Measurements from ENCODE around the gene FAM3A. TPM values are rescaled to one million over a fixed set of nuclear protein-coding genes. Genes with fewer than 3 reads are reported as not detected.

The FAM3A gene
- total and polyA plus RNA-seq, 10 of the 15 experiments (the other 5 are each of a cell fraction or from before 2014, with no cell fraction given): 0.29 to 21.1 (median 11.4) TPM

DNA sequence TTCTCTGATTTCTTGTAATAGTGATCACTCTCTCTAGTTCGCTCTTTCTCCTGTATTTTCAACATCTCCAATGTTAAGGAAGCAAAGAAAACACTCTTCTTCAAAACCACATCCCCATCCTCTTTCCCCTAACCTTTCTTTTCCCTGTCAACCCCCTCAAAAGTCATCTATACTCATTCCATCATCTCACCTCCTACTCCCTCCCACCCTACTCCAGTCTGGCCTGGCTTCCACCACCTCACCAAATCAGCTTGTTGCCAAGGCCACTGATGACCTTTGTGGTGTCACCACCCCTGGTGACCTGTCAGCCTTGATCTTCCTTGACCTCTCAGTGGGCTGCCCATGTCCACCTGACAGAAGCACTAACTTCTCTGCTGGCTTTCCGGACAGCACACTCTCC is 2.3 kb downstream of the FAM3A start (continued):
- no peak for TF ChIP-seq IKZF2 (IDR thresholded peaks at IDR 0.05)

DNA sequence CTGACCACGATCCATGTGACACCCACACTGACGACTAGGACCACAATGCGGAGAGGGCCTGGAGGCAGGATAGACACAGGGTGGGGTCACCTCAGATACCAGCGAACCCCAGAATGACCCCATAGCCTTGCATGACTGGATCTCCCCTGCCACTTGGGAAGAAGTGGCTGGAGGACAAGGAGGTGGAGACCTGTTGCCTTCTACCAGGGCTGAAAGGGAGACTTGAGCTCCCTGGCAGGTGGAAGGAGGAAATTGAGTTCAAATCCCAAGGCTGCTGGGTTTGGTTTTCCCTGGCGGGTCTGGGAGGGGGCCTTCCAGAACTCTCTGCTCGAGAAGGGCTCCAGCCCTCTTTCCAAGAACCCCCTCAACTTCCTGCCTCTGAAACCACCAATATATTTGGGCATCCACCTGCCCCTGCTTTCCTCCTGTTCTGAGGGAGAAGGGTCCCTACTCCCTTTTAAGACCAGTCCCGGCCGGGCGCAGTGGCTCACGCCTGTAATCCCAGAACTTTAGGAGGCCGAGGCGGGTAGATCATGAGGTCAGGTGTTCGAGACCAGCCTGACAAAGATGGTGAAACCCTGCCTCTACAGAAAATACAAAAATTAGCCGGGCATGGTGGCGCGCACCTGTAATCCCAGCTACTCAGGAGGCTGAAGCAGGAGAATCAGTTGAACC is 3.0 kb downstream of the FAM3A start:
- Histone ChIP-seq H3K27me3 (replicated peaks in 1 of 2; ENCODE audit: control insufficient read depth in 2 of 2, insufficient read depth in 2 of 2, low read length in 1 of 2) (no peaks in the 10 kb centered on the region), H3K4me1 (ENCODE audit: control insufficient read depth, insufficient read depth, low read length) (no peaks in the 10 kb centered on the region), H3K4me2 (ENCODE audit: control insufficient read depth, insufficient read depth) (no peak overlapping the region), H3K27ac (ENCODE audit: control insufficient read depth, insufficient read depth) (no peak overlapping the region), H3K9ac (ENCODE audit: control insufficient read depth, insufficient read depth, low read length) (no peak overlapping the region), H2AFZ (ENCODE audit: control insufficient read depth, low read depth, low read length) (no peak overlapping the region), H4K20me1 (ENCODE audit: control insufficient read depth, insufficient read depth) (no peaks in the 10 kb centered on the region), H3K36me3 (ENCODE audit: control insufficient read depth in 2 of 2, insufficient read depth in 2 of 2, low read length in 1 of 2) (no peaks in the 10 kb centered on the region), H3K79me2 (ENCODE audit: control insufficient read depth, insufficient read depth, low read length) (no peaks in the 10 kb centered on the region; the same call in none of the 2 replicates), H3K9me3 (replicated peaks; ENCODE audit: control insufficient read depth, insufficient read depth, low read length) (no peaks in the 10 kb centered on the region; the same call in 2 of the 3 replicates), H3K4me3 (no peak overlapping the region)
- ATAC-seq (no peak), FAIRE-seq (no peak), DNase-seq (ENCODE audit: low read depth, low spot score) (no peak)
- CTCF ChIA-PET: no interaction called here
- SMC1A ChIA-PET (ENCODE audit: uncharacterized antibody, unreplicated experiment): interaction anchor here (1.1 kb wide), 1 partner anchor 14 kb away, joined by 3 read pairs; no protein-coding TSS in a partner anchor
- POLR2A ChIA-PET: no interaction called here
- no peak for TF ChIP-seq CHD1 (IDR thresholded peaks at IDR 0.05; ENCODE audit: low read depth, low read length)
- TF ChIP-seq CHD4 (IDR thresholded peaks at IDR 0.05): no peak
- TF ChIP-seq, protein P1, sequence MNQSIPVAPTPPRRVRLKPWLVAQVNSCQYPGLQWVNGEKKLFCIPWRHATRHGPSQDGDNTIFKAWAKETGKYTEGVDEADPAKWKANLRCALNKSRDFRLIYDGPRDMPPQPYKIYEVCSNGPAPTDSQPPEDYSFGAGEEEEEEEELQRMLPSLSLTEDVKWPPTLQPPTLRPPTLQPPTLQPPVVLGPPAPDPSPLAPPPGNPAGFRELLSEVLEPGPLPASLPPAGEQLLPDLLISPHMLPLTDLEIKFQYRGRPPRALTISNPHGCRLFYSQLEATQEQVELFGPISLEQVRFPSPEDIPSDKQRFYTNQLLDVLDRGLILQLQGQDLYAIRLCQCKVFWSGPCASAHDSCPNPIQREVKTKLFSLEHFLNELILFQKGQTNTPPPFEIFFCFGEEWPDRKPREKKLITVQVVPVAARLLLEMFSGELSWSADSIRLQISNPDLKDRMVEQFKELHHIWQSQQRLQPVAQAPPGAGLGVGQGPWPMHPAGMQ (IDR thresholded peaks at IDR 0.05; ENCODE audit: borderline replicate concordance): no peak
- TF ChIP-seq CREB1 (IDR thresholded peaks at IDR 0.05; ENCODE audit: low read depth): no peak
- TF ChIP-seq SMAD5 (IDR thresholded peaks at IDR 0.05; ENCODE audit: low read depth): no peak
- TF ChIP-seq TCF3 (IDR thresholded peaks at IDR 0.05; ENCODE audit: borderline replicate concordance, insufficient read depth, low read depth, low read length): no peak
- TF ChIP-seq GATAD2B (conservative IDR thresholded peaks at IDR 0.05; ENCODE audit: low read depth): no peak
- TF ChIP-seq, protein P2, sequence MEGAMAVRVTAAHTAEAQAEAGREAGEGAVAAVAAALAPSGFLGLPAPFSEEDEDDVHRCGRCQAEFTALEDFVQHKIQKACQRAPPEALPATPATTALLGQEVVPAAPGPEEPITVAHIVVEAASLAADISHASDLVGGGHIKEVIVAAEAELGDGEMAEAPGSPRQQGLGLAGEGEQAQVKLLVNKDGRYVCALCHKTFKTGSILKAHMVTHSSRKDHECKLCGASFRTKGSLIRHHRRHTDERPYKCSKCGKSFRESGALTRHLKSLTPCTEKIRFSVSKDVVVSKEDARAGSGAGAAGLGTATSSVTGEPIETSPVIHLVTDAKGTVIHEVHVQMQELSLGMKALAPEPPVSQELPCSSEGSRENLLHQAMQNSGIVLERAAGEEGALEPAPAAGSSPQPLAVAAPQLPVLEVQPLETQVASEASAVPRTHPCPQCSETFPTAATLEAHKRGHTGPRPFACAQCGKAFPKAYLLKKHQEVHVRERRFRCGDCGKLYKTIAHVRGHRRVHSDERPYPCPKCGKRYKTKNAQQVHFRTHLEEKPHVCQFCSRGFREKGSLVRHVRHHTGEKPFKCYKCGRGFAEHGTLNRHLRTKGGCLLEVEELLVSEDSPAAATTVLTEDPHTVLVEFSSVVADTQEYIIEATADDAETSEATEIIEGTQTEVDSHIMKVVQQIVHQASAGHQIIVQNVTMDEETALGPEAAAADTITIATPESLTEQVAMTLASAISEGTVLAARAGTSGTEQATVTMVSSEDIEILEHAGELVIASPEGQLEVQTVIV (IDR thresholded peaks at IDR 0.05; ENCODE audit: borderline replicate concordance, partially characterized antibody): no peak
- TF ChIP-seq CHD2 (IDR thresholded peaks at IDR 0.05; ENCODE audit: borderline replicate concordance, low read depth, low read length): no peak
- no peak for TF ChIP-seq STAT1 (conservative IDR thresholded peaks at IDR 0.05)
- TF ChIP-seq ZNF207 (IDR thresholded peaks at IDR 0.05; ENCODE audit: borderline replicate concordance): no peak
- in situ Hi-C loops (cut with MboI): no loop called here
- RAD21 ChIA-PET (ENCODE audit: unreplicated experiment): no interaction called here
- BruUV-seq (replicated peaks): no TSS peak
- WGBS (ENCODE audit: insufficient coverage, insufficient replicate concordance, low lambda C conversion rate, missing lambda C conversion rate): 78% methylated on average over 16 of the region's 16 CpGs
- intact Hi-C loops (cut with micrococcal nuclease; ENCODE audit: unreplicated experiment): no loop called here
